ENCODE results near the gene MDFI. TPM values are rescaled to one million over a fixed set of nuclear protein-coding genes. Genes with fewer than 3 reads are reported as not detected.

The MDFI gene
- total and polyA plus RNA-seq, 4 donors, result 0.24 to 2.8 (median 0.50) TPM; not detected in 1

DNA sequence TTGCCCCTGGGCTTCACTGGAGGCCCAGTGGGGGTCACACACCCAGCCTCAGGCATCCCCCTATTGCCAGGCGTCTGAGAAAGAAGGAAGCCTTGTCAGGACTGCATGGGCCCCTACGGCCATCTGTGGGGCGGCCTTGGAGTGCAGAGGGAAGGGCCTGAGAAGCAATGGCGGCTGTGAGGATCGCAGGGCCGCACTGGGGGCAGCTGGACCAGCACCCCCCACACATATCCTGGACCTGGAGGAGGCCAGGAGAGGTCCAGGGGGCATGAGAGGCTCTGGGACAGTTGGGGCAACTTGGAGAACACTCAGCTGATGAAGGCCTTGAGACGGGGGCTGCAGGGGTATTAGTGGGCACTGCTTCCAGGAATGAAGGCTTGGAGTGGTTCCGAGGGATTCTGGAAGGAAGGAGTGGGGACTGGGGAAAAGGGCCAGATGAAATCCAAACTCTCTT lies 16.5 kb downstream of the MDFI start:
- H3K9me3 ChIP-seq (ENCODE audit: control insufficient read depth in 4 of 4, low read length in 3 of 4), result no peaks in the 10 kb centered on the region
- no peak for DNase-seq (ENCODE audit: low spot score)
- no peaks in the 10 kb centered on the region for H3K36me3 ChIP-seq (ENCODE audit: control insufficient read depth in 4 of 4, insufficient read depth in 3 of 4, low read depth in 1 of 4, low read length in 3 of 4)
- H3K27ac ChIP-seq (ENCODE audit: low read depth in 1 of 2, low read length in 2 of 2), result no peak overlapping the region
- no peaks in the 10 kb centered on the region for H3K4me1 ChIP-seq (ENCODE audit: control insufficient read depth in 4 of 4, insufficient read depth in 4 of 4, low read length in 3 of 4)
- 87% methylated on average over 8 of the region's 8 CpGs for whole genome bisulfite sequencing
- TF ChIP-seq GABPA (IDR thresholded peaks at IDR 0.05 in 1 of 2, conservative IDR thresholded peaks at IDR 0.05 in 1 of 2) (no peak), RAD21 (IDR thresholded peaks at IDR 0.05) (no peak)
- H3K9ac ChIP-seq (ENCODE audit: low read depth in 1 of 2, low read length in 2 of 2), result no peak overlapping the region
- no peaks in the 10 kb centered on the region for H3K27me3 ChIP-seq (ENCODE audit: control insufficient read depth in 4 of 4, insufficient read depth in 4 of 4, low read length in 3 of 4)
- no peak overlapping the region for H3K4me3 ChIP-seq (ENCODE audit: low read depth in 1 of 3, low read length in 3 of 3)

DNA sequence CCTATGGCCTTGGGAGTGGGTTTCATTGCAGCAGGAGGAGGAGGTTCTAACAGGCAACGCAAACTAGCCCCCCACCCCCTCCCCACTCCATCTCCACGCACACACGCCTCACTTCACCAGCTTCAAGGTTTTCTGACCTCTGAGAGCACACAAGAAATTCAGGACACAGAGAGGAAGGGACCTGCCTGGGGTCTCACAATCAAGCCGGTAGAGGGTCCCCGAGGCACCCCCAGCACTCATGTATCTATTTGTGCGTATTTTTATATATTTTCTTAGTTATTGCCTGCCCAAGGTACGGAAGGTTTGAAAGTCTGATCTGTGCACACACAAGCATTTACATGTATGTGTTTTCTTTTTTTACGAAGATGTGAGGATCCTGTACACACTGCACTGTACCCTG lies 16.9 kb downstream of the MDFI start:
- H3K4me1 ChIP-seq (ENCODE audit: control insufficient read depth in 4 of 4, insufficient read depth in 4 of 4, low read length in 3 of 4), result no peaks in the 10 kb centered on the region

More for the DNA sequence above, 16.9 kb downstream of the MDFI start:
- WGBS, result 86% methylated on average over 8 of the region's 8 CpGs
- TF ChIP-seq RAD21 (IDR thresholded peaks at IDR 0.05) (no peak), SP1 (IDR thresholded peaks at IDR 0.05) (no peak), EGR1 (IDR thresholded peaks at IDR 0.05; ENCODE audit: low read depth in 2 of 2) (no peak), JUND (IDR thresholded peaks at IDR 0.05) (no peak), YY1 (IDR thresholded peaks at IDR 0.05) (no peak), FOXA1 (IDR thresholded peaks at IDR 0.05) (no peak), MAX (IDR thresholded peaks at IDR 0.05) (no peak), HNF4A (conservative IDR thresholded peaks at IDR 0.05) (no peak), TAF1 (conservative IDR thresholded peaks at IDR 0.05) (no peak), REST (IDR thresholded peaks at IDR 0.05) (no peak), HNF4G (IDR thresholded peaks at IDR 0.05) (no peak)
- TF ChIP-seq, protein P1, sequence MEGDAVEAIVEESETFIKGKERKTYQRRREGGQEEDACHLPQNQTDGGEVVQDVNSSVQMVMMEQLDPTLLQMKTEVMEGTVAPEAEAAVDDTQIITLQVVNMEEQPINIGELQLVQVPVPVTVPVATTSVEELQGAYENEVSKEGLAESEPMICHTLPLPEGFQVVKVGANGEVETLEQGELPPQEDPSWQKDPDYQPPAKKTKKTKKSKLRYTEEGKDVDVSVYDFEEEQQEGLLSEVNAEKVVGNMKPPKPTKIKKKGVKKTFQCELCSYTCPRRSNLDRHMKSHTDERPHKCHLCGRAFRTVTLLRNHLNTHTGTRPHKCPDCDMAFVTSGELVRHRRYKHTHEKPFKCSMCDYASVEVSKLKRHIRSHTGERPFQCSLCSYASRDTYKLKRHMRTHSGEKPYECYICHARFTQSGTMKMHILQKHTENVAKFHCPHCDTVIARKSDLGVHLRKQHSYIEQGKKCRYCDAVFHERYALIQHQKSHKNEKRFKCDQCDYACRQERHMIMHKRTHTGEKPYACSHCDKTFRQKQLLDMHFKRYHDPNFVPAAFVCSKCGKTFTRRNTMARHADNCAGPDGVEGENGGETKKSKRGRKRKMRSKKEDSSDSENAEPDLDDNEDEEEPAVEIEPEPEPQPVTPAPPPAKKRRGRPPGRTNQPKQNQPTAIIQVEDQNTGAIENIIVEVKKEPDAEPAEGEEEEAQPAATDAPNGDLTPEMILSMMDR (IDR thresholded peaks at IDR 0.05; ENCODE audit: low read depth, low read length, missing input control), result no peak
- no peak for DNase-seq (ENCODE audit: low spot score)
- Histone ChIP-seq H3K36me3 (ENCODE audit: control insufficient read depth in 4 of 4, insufficient read depth in 3 of 4, low read depth in 1 of 4, low read length in 3 of 4) (no peaks in the 10 kb centered on the region), H3K4me3 (ENCODE audit: low read depth in 1 of 3, low read length in 3 of 3) (no peak overlapping the region), H3K27me3 (ENCODE audit: control insufficient read depth in 4 of 4, insufficient read depth in 4 of 4, low read length in 3 of 4) (no peaks in the 10 kb centered on the region), H3K9me3 (ENCODE audit: control insufficient read depth in 4 of 4, low read length in 3 of 4) (no peaks in the 10 kb centered on the region), H3K27ac (ENCODE audit: low read depth in 1 of 2, low read length in 2 of 2) (no peak overlapping the region), H3K9ac (ENCODE audit: low read depth in 1 of 2, low read length in 2 of 2) (no peak overlapping the region)

Measured in liver (tissue), 9 donors.